PC-9 (cell line): ENCODE measurements around the gene ESRRG. TPM values are rescaled to one million over a fixed set of nuclear protein-coding genes. Genes with fewer than 3 reads are reported as not detected.

Source experiments
- BruUV-seq: library from RNA; stranded (reverse); fragments of 400-500 nt; replicated peaks from 2 replicates; lab custom pipeline; 2021; lab: Mats Ljungman, UMichigan
- CTCF ChIA-PET: fragments of 300-600 bp; sonication (Branson Sonifier 250); formaldehyde crosslinking; loops from one replicate; lab custom pipeline; 2022; ENCODE audit warnings: antibody characterized with exemption; lab: Charles Lee
- POLR2A ChIA-PET: fragments of 300-600 bp; sonication (Branson Sonifier 250); formaldehyde crosslinking; loops from one replicate; lab custom pipeline; 2022; ENCODE audit warnings: antibody characterized with exemption; ENCODE audit not compliant: unreplicated experiment; lab: Charles Lee
- DNase-seq, 2 experiments: peaks; one replicate each; pipeline versions ENCODE4 v3.0.0 to v3.0.0-alpha.2; 2015 to 2022; ENCODE audit warnings: mixed read lengths in 1 of 2
- H2AFZ ChIP-seq: fragments of 200-600 bp; sonication (generic); 2 replicates; pipeline ENCODE4 v1.8.1; 2017; ENCODE audit warnings: antibody characterized with exemption
- H3F3A ChIP-seq: fragments of 200-600 bp; sonication (generic); 2 replicates; pipeline ENCODE4 v1.8.1; 2017; ENCODE audit warnings: antibody characterized with exemption, mild to moderate bottlenecking, low read depth; ENCODE audit not compliant: insufficient read depth
- H3K27ac ChIP-seq: fragments of 200-600 bp; sonication (generic); 2 replicates; pipeline ENCODE4 v1.6.1; 2016; ENCODE audit warnings: mixed run types
- H3K27me3 ChIP-seq: fragments of 200-600 bp; sonication (generic); 2 replicates; pipeline ENCODE4 v1.6.1; 2016; ENCODE audit warnings: low read depth, mixed run types; ENCODE audit not compliant: insufficient read depth
- H3K36me3 ChIP-seq: fragments of 200-600 bp; sonication (generic); 2 replicates; pipeline ENCODE4 v1.6.1; 2016; ENCODE audit warnings: low read depth, mixed run types
- H3K4me1 ChIP-seq: fragments of 200-600 bp; sonication (generic); replicated peaks from 2 replicates; pipeline ENCODE4 v1.6.1; 2016; ENCODE audit warnings: mixed run types; ENCODE audit not compliant: insufficient read depth
- H3K4me2 ChIP-seq: fragments of 200-600 bp; sonication (generic); 2 replicates; pipeline ENCODE4 v1.6.1; 2017; ENCODE audit warnings: mixed run types
- H3K4me3 ChIP-seq: fragments of 200-600 bp; sonication (generic); 2 replicates; pipeline ENCODE4 v1.6.1; 2016; ENCODE audit warnings: mixed run types
- H3K79me2 ChIP-seq: fragments of 200-600 bp; sonication (generic); 2 replicates; pipeline ENCODE4 v1.6.1; 2017; ENCODE audit warnings: low read depth, mixed run types
- H3K9me2 ChIP-seq: fragments of 200-600 bp; sonication (generic); 2 replicates; pipeline ENCODE4 v1.8.1; 2017; ENCODE audit warnings: mild to moderate bottlenecking; ENCODE audit not compliant: insufficient read depth
- H3K9me3 ChIP-seq: fragments of 200-600 bp; sonication (generic); 2 replicates; pipeline ENCODE4 v1.8.1; 2016; ENCODE audit warnings: low read depth; ENCODE audit not compliant: insufficient read depth
- H4K20me1 ChIP-seq: fragments of 200-600 bp; sonication (generic); 2 replicates; pipeline ENCODE4 v1.8.1; 2017; ENCODE audit not compliant: insufficient read depth
- CTCF ChIP-seq: fragments of 200-600 bp; sonication (generic); conservative IDR thresholded peaks from 2 replicates; pipeline ENCODE4 v1.6.1; 2017; ENCODE audit warnings: mixed run types, antibody characterized with exemption, mild to moderate bottlenecking, moderate library complexity
- EZH2 ChIP-seq: fragments of 200-600 bp; sonication (generic); IDR thresholded peaks from 2 replicates; pipeline ENCODE4 v1.8.0; 2017; ENCODE audit warnings: antibody characterized with exemption, low read depth
- intact Hi-C: fragments of 100-400 bp; cut with micrococcal nuclease; formaldehyde crosslinking; loops from one replicate; pipeline ENCODE4 v1.10.0; 2022; ENCODE audit not compliant: unreplicated experiment
- total RNA-seq: library from RNA; stranded (reverse); gene quantifications from 2 replicates; pipeline ENCODE4 v1.2.3, GENCODE V29; 2021

The ESRRG gene
- total RNA-seq, 1 experiment from 2014 or later: not detected

GRCh38 chr1:216500273-216500967 is 222.8 kb downstream of the ESRRG start:
- H3K4me1 ChIP-seq: no peaks in the 10 kb centered on the region
- no peaks in the 10 kb centered on the region for H3K36me3 ChIP-seq
- H3K4me3 ChIP-seq: no peak overlapping the region
- no peak overlapping the region for H3K4me2 ChIP-seq
- H3K79me2 ChIP-seq: no peaks in the 10 kb centered on the region
- no peaks in the 10 kb centered on the region for H3K9me2 ChIP-seq
- ChIA-PET POLR2A (no interaction called here), CTCF (no interaction called here)
- intact Hi-C loops: no loop called here
- TF ChIP-seq CTCF (no peak), EZH2 (no peak)
- DNase-seq: no peak
- no peak overlapping the region for H3K27ac ChIP-seq
- H2AFZ ChIP-seq: no peak overlapping the region
- no peaks in the 10 kb centered on the region for H4K20me1 ChIP-seq
- no peaks in the 10 kb centered on the region for H3F3A ChIP-seq
- H3K27me3 ChIP-seq: no peaks in the 10 kb centered on the region
- no TSS peak for BruUV-seq
- H3K9me3 ChIP-seq: no peaks in the 10 kb centered on the region

GRCh38 chr1:216499581-216500272 is 223.5 kb downstream of the ESRRG start:
- H4K20me1 ChIP-seq: no peaks in the 10 kb centered on the region
- H3K4me2 ChIP-seq: no peak overlapping the region
- TF ChIP-seq EZH2: no peak
- no peak for TF ChIP-seq CTCF
- H3K9me2 ChIP-seq: no peaks in the 10 kb centered on the region; the same call in 1 of the 2 replicates
- no peak for DNase-seq
- H3K36me3 ChIP-seq: no peaks in the 10 kb centered on the region
- no peaks in the 10 kb centered on the region for H3K9me3 ChIP-seq
- no TSS peak for BruUV-seq
- ChIA-PET POLR2A (no interaction called here), CTCF (no interaction called here)
- H3K27me3 ChIP-seq: no peaks in the 10 kb centered on the region
- H2AFZ ChIP-seq: no peak overlapping the region
- no peak overlapping the region for H3K4me3 ChIP-seq
- no peaks in the 10 kb centered on the region for H3K79me2 ChIP-seq
- H3K4me1 ChIP-seq: no peaks in the 10 kb centered on the region
- no peaks in the 10 kb centered on the region for H3F3A ChIP-seq
- intact Hi-C loops: no loop called here
- H3K27ac ChIP-seq: no peak overlapping the region

GRCh38 chr1:216498277-216498676 is 225.0 kb downstream of the ESRRG start:
- H3K4me3 ChIP-seq: no peak overlapping the region
- H3K27ac ChIP-seq: no peak overlapping the region
- H3K79me2 ChIP-seq: no peaks in the 10 kb centered on the region
- H3K4me2 ChIP-seq: no peak overlapping the region
- no peaks in the 10 kb centered on the region; the same call in 1 of the 2 replicates for H3K9me2 ChIP-seq
- no peak for TF ChIP-seq EZH2
- TF ChIP-seq CTCF: no peak
- no peaks in the 10 kb centered on the region for H3K4me1 ChIP-seq
- H4K20me1 ChIP-seq: no peaks in the 10 kb centered on the region
- H3K9me3 ChIP-seq: no peaks in the 10 kb centered on the region
- no peak overlapping the region for H2AFZ ChIP-seq
- intact Hi-C loops: no loop called here
- ChIA-PET CTCF (no interaction called here), POLR2A (no interaction called here)
- H3K36me3 ChIP-seq: no peaks in the 10 kb centered on the region
- DNase-seq: no peak
- no peaks in the 10 kb centered on the region for H3K27me3 ChIP-seq
- BruUV-seq: no TSS peak
- no peaks in the 10 kb centered on the region for H3F3A ChIP-seq
